ENCODE measurements around the gene YTHDF2. TPM values are rescaled to one million over a fixed set of nuclear protein-coding genes. Genes with fewer than 3 reads are reported as not detected.

The YTHDF2 gene
- total and polyA plus RNA-seq, 9 of the 15 experiments (the other 6 are each of a cell fraction or from before 2014, with no cell fraction given), result 41.0 to 111 (median 83.3) TPM

DNA sequence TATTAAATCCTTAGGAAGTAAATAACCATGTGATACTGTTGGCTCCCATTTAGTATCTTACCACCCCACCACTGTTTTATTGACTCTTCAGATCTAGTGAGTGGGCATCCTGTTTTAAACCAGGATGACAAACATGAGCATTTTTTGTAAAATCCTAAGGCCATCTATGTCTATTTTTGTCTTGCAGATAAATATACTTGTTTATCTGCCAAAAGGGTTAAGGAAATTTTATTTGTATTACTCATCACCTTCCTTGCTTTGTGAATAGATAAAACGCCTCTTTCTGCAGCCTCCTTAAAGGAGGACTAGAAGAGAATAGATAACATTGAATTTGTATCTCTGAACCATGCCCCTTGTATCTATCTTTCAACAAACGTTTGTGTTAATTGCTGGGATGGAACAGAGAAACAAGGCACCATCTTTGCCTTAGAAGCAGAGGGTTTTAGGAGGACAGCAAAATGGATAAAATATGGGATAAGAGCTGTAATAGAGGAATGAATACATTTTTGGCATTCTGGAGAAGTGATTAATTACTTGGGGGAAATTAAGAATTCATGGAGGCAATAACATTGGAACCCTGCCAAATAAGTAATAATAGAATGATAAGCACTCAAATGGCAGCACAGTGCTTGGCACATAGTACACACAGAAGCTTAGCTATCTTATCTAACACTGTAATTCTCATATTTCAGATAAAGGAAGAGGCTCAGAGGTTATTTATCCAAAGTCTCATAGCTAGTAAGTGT, 14.7 kb downstream of the YTHDF2 start (continued):
- TF ChIP-seq JUND (IDR thresholded peaks at IDR 0.05; ENCODE audit: borderline replicate concordance, low read depth, low read length) (peak; percentile 89), JUND (tag; IDR thresholded peaks at IDR 0.05; ENCODE audit: borderline replicate concordance, low read depth, low read length) (peak; percentile 85; the same call in 2 of the 3 replicates), ETS1 (conservative IDR thresholded peaks at IDR 0.05; ENCODE audit: control insufficient read depth, low read depth, low read length) (no peak), MAZ (CRISPR knock-in tag; conservative IDR thresholded peaks at IDR 0.05 in 1 of 2, IDR thresholded peaks at IDR 0.05 in 1 of 2) (no peak), TCF7L2 (IDR thresholded peaks at IDR 0.05; ENCODE audit: low read depth, low read length) (no peak), POU5F1 (IDR thresholded peaks at IDR 0.05; ENCODE audit: borderline replicate concordance, low read depth, low read length, partially characterized antibody) (no peak), ZNF175 (CRISPR knock-in tag; IDR thresholded peaks at IDR 0.05; ENCODE audit: low read depth) (no peak), SETDB1 (IDR thresholded peaks at IDR 0.05; ENCODE audit: low read length) (no peak), MNT (conservative IDR thresholded peaks at IDR 0.05) (0 out of 4 replicates have a peak, but pooled peaks of 1 of the 2 experiments have one; percentile 19), MAX (CRISPR knock-in tag; IDR thresholded peaks at IDR 0.05) (no peak), CHCHD3 (CRISPR knock-in tag; IDR thresholded peaks at IDR 0.05) (no peak), ZNF75A (CRISPR knock-in tag; IDR thresholded peaks at IDR 0.05) (no peak), BMI1 (IDR thresholded peaks at IDR 0.05; ENCODE audit: low read length) (no peak), HNRNPLL (IDR thresholded peaks at IDR 0.05; ENCODE audit: low read depth, low read length, poor library complexity, severe bottlenecking) (no peak), ZNF696 (CRISPR knock-in tag; conservative IDR thresholded peaks at IDR 0.05) (no peak), POLR2AphosphoS5 (IDR thresholded peaks at IDR 0.05; ENCODE audit: control insufficient read depth, insufficient read depth, low read depth, low read length) (no peak), MEF2A (IDR thresholded peaks at IDR 0.05; ENCODE audit: control insufficient read depth, low read depth, low read length) (peak; percentile 70; the same call in 1 of the 2 replicates), U2AF2 (optimal IDR thresholded peaks at IDR 0.05; ENCODE audit: low read depth, low read length) (no peak), HNRNPK (IDR thresholded peaks at IDR 0.05; ENCODE audit: low read depth, low read length, poor library complexity, severe bottlenecking) (no peak), FOXK2 (conservative IDR thresholded peaks at IDR 0.05 in 1 of 2, IDR thresholded peaks at IDR 0.05 in 1 of 2; ENCODE audit: low read depth in 2 of 2) (peak in 1 of 2 experiments; percentile 36; a peak in 1 of 4 replicates), IRF2 (CRISPR knock-in tag; IDR thresholded peaks at IDR 0.05) (no peak), FUS (optimal IDR thresholded peaks at IDR 0.05; ENCODE audit: low read depth, low read length) (no peak)
- TF ChIP-seq, protein P1, sequence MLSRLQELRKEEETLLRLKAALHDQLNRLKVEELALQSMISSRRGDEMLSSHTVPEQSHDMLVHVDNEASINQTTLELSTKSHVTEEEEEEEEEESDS (CRISPR knock-in tag; IDR thresholded peaks at IDR 0.05), result no peak
